HEK293 (cell line): Measurements from ENCODE around the gene VAT1L.

Source experiments
- CTCF ChIA-PET: fragments of 350-600 bp; formaldehyde crosslinking; extraction: SDS; loops from one replicate; lab custom pipeline; 2021; ENCODE audit warnings: antibody characterized with exemption; lab: Yijun Ruan, JAX
- POLR2A ChIA-PET: fragments of 300-600 bp; formaldehyde crosslinking; extraction: SDS; loops from one replicate; lab custom pipeline; 2020; ENCODE audit warnings: antibody characterized with exemption, inconsistent platforms; lab: Yijun Ruan, JAX
- H3K27ac ChIP-seq: fragments of 200-500 bp; sonication (Bioruptor generic); 2 replicates; pipeline ENCODE4 v1.5.1; 2014; ENCODE audit warnings: low read depth, low read length, control low read depth, inconsistent platforms; ENCODE audit errors: extremely low read depth
- H3K36me3 ChIP-seq, 2 experiments: fragments of 200-500 bp in 1 of 2; sonication (Bioruptor generic) in 1 of 2; 1 replicate in 1 of 2; 2 replicates in 1 of 2; pipeline ENCODE4 v1.5.1; 2014 to 2017; ENCODE audit warnings: inconsistent platforms in 2 of 2, low read length in 2 of 2; ENCODE audit not compliant: control insufficient read depth in 2 of 2, insufficient read depth in 1 of 2
- H3K4me1 ChIP-seq: fragments of 200-500 bp; sonication (Bioruptor generic); 2 replicates; pipeline ENCODE4 v1.5.1; 2014; ENCODE audit warnings: mild to moderate bottlenecking, low read length, inconsistent platforms; ENCODE audit not compliant: control insufficient read depth, insufficient read depth
- H3K4me3 ChIP-seq: 2 replicates; pipeline ENCODE4 v1.5.1; 2011; ENCODE audit warnings: low read depth, mild to moderate bottlenecking, control low read depth, low read length, moderate library complexity
- H3K9me3 ChIP-seq: fragments of 200-500 bp; sonication (Bioruptor generic); 2 replicates; pipeline ENCODE4 v1.5.1; 2014; ENCODE audit warnings: low read depth, low read length, inconsistent platforms; ENCODE audit not compliant: control insufficient read depth, insufficient read depth
- BCL11B ChIP-seq: fragments of 450-650 bp; formaldehyde crosslinking; IDR thresholded peaks from 2 replicates; pipeline ENCODE4 v1.5.1; 2016; ENCODE audit warnings: low read depth, missing biosample characterization, missing genetic modification characterization
- GLI2 ChIP-seq: fragments of 450-650 bp; formaldehyde crosslinking; IDR thresholded peaks from 2 replicates; pipeline ENCODE4; 2017; ENCODE audit warnings: missing biosample characterization, missing genetic modification characterization, low read depth, borderline replicate concordance
- HOXA7 ChIP-seq: sonication (generic); formaldehyde crosslinking; IDR thresholded peaks from 2 replicates; pipeline ENCODE4 v1.8.1; 2022; ENCODE audit warnings: missing genetic modification reagents, borderline replicate concordance
- HOXC10 ChIP-seq: sonication (generic); formaldehyde crosslinking; IDR thresholded peaks from 2 replicates; pipeline ENCODE4 v1.8.1; 2023; ENCODE audit warnings: mild to moderate bottlenecking, missing genetic modification reagents
- KLF8 ChIP-seq: fragments of 450-650 bp; formaldehyde crosslinking; IDR thresholded peaks from 2 replicates; pipeline ENCODE4 v1.5.1; 2016; ENCODE audit warnings: missing biosample characterization, missing genetic modification characterization
- KLF9 ChIP-seq: fragments of 450-650 bp; formaldehyde crosslinking; IDR thresholded peaks from 2 replicates; pipeline ENCODE4 v1.5.1; 2016; ENCODE audit warnings: missing biosample characterization, missing genetic modification characterization, low read depth
- YY1 ChIP-seq: fragments of 450-650 bp; formaldehyde crosslinking; IDR thresholded peaks from 2 replicates; pipeline ENCODE4 v1.5.1; 2018; ENCODE audit warnings: missing biosample characterization, missing genetic modification characterization
- ZFP41 ChIP-seq: fragments of 450-650 bp; formaldehyde crosslinking; IDR thresholded peaks from 2 replicates; pipeline ENCODE4 v1.5.1; 2016; ENCODE audit warnings: missing biosample characterization, missing genetic modification characterization, borderline replicate concordance
- ZNF174 ChIP-seq: fragments of 450-650 bp; formaldehyde crosslinking; IDR thresholded peaks from 2 replicates; pipeline ENCODE4 v1.5.0; 2017; ENCODE audit warnings: missing biosample characterization, mild to moderate bottlenecking, missing genetic modification characterization
- ZNF221 ChIP-seq: fragments of 450-650 bp; formaldehyde crosslinking; IDR thresholded peaks from 2 replicates; pipeline ENCODE4 v1.5.1; 2017; ENCODE audit warnings: missing biosample characterization, missing genetic modification characterization, borderline replicate concordance
- ZNF23 ChIP-seq: fragments of 450-650 bp; formaldehyde crosslinking; IDR thresholded peaks from 2 replicates; pipeline ENCODE4 v1.5.1; 2016; ENCODE audit warnings: missing biosample characterization, missing genetic modification characterization, borderline replicate concordance
- ZNF239 ChIP-seq: fragments of 450-650 bp; formaldehyde crosslinking; IDR thresholded peaks from 2 replicates; pipeline ENCODE4 v1.5.1; 2016; ENCODE audit warnings: missing biosample characterization, missing genetic modification characterization
- ZNF341 ChIP-seq: fragments of 450-650 bp; formaldehyde crosslinking; IDR thresholded peaks from 2 replicates; pipeline ENCODE4; 2016; ENCODE audit warnings: low read depth, missing biosample characterization, missing genetic modification characterization
- ZNF354C ChIP-seq: fragments of 450-650 bp; formaldehyde crosslinking; IDR thresholded peaks from 2 replicates; pipeline ENCODE4 v1.5.1; 2016; ENCODE audit warnings: missing biosample characterization, missing genetic modification characterization, low read depth, borderline replicate concordance
- ZNF394 ChIP-seq: fragments of 450-650 bp; formaldehyde crosslinking; IDR thresholded peaks from 2 replicates; pipeline ENCODE4 v1.5.1; 2016; ENCODE audit warnings: missing biosample characterization, missing genetic modification characterization, mild to moderate bottlenecking, moderate library complexity, borderline replicate concordance
- ZNF426 ChIP-seq: fragments of 450-650 bp; formaldehyde crosslinking; IDR thresholded peaks from 2 replicates; pipeline ENCODE4 v1.5.1; 2017; ENCODE audit warnings: missing biosample characterization, missing genetic modification characterization, mild to moderate bottlenecking, inconsistent platforms, moderate library complexity
- ZNF48 ChIP-seq: fragments of 450-650 bp; formaldehyde crosslinking; IDR thresholded peaks from 2 replicates; pipeline ENCODE4 v1.5.1; 2016; ENCODE audit warnings: missing biosample characterization, missing genetic modification characterization
- ZNF571 ChIP-seq: fragments of 450-650 bp; formaldehyde crosslinking; IDR thresholded peaks from 2 replicates; pipeline ENCODE4 v1.5.0; 2017; ENCODE audit warnings: missing biosample characterization, missing genetic modification characterization
- ZNF600 ChIP-seq: fragments of 450-650 bp; formaldehyde crosslinking; IDR thresholded peaks from 2 replicates; pipeline ENCODE4 v1.5.1; 2016; ENCODE audit warnings: missing biosample characterization, missing genetic modification characterization
- ZNF623 ChIP-seq: fragments of 450-650 bp; formaldehyde crosslinking; IDR thresholded peaks from 2 replicates; pipeline ENCODE4 v1.5.1; 2016; ENCODE audit warnings: missing biosample characterization, missing genetic modification characterization
- TF ChIP-seq, protein P1 (sequence below): fragments of 450-650 bp; formaldehyde crosslinking; IDR thresholded peaks from 2 replicates; pipeline ENCODE4 v1.5.1; 2016; ENCODE audit warnings: missing biosample characterization, missing genetic modification characterization
- TF ChIP-seq, protein P2 (sequence below): fragments of 450-650 bp; formaldehyde crosslinking; IDR thresholded peaks from 2 replicates; pipeline ENCODE4 v1.5.1; 2017; ENCODE audit warnings: missing biosample characterization, missing genetic modification characterization
- TF ChIP-seq, protein P3 (sequence below): fragments of 450-650 bp; formaldehyde crosslinking; IDR thresholded peaks from 2 replicates; pipeline ENCODE4 v1.5.1; 2016; ENCODE audit warnings: missing biosample characterization, missing genetic modification characterization, borderline replicate concordance

The VAT1L gene

GRCh38 chr16:77967054-77967904 lies 178.9 kb downstream of the VAT1L start:
- no peaks in the 10 kb centered on the region for H3K36me3 ChIP-seq
- ChIA-PET CTCF (interaction anchor here (1.5 to 5.2 kb wide), 2 partner anchors 35 to 291 kb away, joined by 5 to 35 read pairs; no protein-coding TSS in a partner anchor), POLR2A (no interaction called here)
- TF ChIP-seq HOXA7 (CRISPR knock-in tag) (no peak), ZNF23 (tag by site-specific recombination) (no peak), ZNF239 (tag by site-specific recombination) (no peak), HOXC10 (CRISPR knock-in tag) (no peak), BCL11B (tag by site-specific recombination) (no peak), GLI2 (tag by site-specific recombination) (no peak), ZNF394 (tag by site-specific recombination) (no peak), ZNF221 (tag by site-specific recombination) (no peak), ZNF623 (tag by site-specific recombination) (no peak), ZNF174 (tag by site-specific recombination) (no peak), ZNF341 (no peak), KLF8 (no peak), ZNF600 (no peak), KLF9 (no peak)
- TF ChIP-seq, protein P1, sequence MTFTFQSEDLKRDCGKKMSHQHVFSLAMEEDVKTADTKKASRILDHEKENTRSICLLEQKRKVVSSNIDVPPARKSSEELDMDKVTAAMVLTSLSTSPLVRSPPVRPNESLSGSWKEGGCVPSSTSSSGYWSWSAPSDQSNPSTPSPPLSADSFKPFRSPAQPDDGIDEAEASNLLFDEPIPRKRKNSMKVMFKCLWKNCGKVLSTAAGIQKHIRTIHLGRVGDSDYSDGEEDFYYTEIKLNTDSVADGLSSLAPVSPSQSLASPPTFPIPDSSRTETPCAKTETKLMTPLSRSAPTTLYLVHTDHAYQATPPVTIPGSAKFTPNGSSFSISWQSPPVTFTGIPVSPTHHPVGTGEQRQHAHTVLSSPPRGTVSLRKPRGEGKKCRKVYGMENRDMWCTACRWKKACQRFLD (tag by site-specific recombination), result no peak
- TF ChIP-seq, protein P2, sequence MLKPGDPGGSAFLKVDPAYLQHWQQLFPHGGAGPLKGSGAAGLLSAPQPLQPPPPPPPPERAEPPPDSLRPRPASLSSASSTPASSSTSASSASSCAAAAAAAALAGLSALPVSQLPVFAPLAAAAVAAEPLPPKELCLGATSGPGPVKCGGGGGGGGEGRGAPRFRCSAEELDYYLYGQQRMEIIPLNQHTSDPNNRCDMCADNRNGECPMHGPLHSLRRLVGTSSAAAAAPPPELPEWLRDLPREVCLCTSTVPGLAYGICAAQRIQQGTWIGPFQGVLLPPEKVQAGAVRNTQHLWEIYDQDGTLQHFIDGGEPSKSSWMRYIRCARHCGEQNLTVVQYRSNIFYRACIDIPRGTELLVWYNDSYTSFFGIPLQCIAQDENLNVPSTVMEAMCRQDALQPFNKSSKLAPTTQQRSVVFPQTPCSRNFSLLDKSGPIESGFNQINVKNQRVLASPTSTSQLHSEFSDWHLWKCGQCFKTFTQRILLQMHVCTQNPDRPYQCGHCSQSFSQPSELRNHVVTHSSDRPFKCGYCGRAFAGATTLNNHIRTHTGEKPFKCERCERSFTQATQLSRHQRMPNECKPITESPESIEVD (tag by site-specific recombination), result no peak
- H3K9me3 ChIP-seq, result no peaks in the 10 kb centered on the region
- H3K4me3 ChIP-seq, result no peak overlapping the region
- H3K4me1 ChIP-seq, result no peaks in the 10 kb centered on the region
- H3K27ac ChIP-seq, result no peak overlapping the region

- TF ChIP-seq ZNF571 (no peak), ZNF426 (no peak), ZNF48 (tag by site-specific recombination) (no peak), ZFP41 (tag by site-specific recombination) (no peak), ZNF354C (tag by site-specific recombination) (no peak), YY1 (tag by site-specific recombination) (no peak)
- TF ChIP-seq, protein P3, sequence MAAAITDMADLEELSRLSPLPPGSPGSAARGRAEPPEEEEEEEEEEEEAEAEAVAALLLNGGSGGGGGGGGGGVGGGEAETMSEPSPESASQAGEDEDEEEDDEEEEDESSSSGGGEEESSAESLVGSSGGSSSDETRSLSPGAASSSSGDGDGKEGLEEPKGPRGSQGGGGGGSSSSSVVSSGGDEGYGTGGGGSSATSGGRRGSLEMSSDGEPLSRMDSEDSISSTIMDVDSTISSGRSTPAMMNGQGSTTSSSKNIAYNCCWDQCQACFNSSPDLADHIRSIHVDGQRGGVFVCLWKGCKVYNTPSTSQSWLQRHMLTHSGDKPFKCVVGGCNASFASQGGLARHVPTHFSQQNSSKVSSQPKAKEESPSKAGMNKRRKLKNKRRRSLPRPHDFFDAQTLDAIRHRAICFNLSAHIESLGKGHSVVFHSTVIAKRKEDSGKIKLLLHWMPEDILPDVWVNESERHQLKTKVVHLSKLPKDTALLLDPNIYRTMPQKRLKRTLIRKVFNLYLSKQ (tag by site-specific recombination), result no peak
- Histone ChIP-seq H3K4me1 (no peaks in the 10 kb centered on the region), H3K36me3 (no peaks in the 10 kb centered on the region), H3K27ac (no peak overlapping the region), H3K9me3 (no peaks in the 10 kb centered on the region), H3K4me3 (no peak overlapping the region)
- ChIA-PET CTCF (interaction anchor here (0.6 to 3.8 kb wide), 8 partner anchors 10 to 294 kb away, joined by 3 to 57 read pairs (median 4); partner anchors contain the start of gene WWOX), POLR2A (no interaction called here)
Observed at GRCh38 chr16:77969861-77970260, 181.5 kb downstream of the VAT1L start.
